WTC11 (cell line): ENCODE measurements around the gene MLF2. TPM values are rescaled to one million over a fixed set of nuclear protein-coding genes. Genes with fewer than 3 reads are reported as not detected.

ENCODE experiments used
- ATAC-seq: fragments of 200-7000 bp; cut with Tn5 transposase; 2 replicates; pipeline ENCODE4 v1.10.0; 2021; ENCODE audit warnings: mild to moderate bottlenecking, moderate library complexity
- CTCF ChIA-PET: fragments of 300-600 bp; sonication (Branson Sonifier 250); formaldehyde crosslinking; loops from one replicate; lab custom pipeline; 2021; ENCODE audit warnings: antibody characterized with exemption; lab: Charles Lee
- POLR2A ChIA-PET: fragments of 350-600 bp; sonication (Branson Sonifier 250); formaldehyde crosslinking; loops from one replicate; lab custom pipeline; 2021; ENCODE audit warnings: antibody characterized with exemption; lab: Charles Lee
- DNase-seq: peaks from one replicate; pipeline ENCODE4 v3.0.0; 2021; ENCODE audit warnings: low spot score
- H3K27ac Mint-ChIP-seq: 2 replicates; pipeline ENCODE4 v1.8.0; 2021; ENCODE audit warnings: mixed read lengths
- H3K27me3 Mint-ChIP-seq: 2 replicates; pipeline ENCODE4 v1.8.0; 2021; ENCODE audit warnings: low read depth, mild to moderate bottlenecking, moderate library complexity, mixed read lengths
- H3K36me3 Mint-ChIP-seq: 2 replicates; pipeline ENCODE4 v1.8.0; 2021; ENCODE audit warnings: mixed read lengths
- H3K4me1 Mint-ChIP-seq: 2 replicates; pipeline ENCODE4 v1.8.0; 2022; ENCODE audit warnings: mixed read lengths
- H3K4me3 Mint-ChIP-seq: 2 replicates; pipeline ENCODE4 v1.8.0; 2021; ENCODE audit warnings: mild to moderate bottlenecking, moderate library complexity, mixed read lengths
- H3K9me3 Mint-ChIP-seq: 2 replicates; pipeline ENCODE4 v1.8.0; 2021; ENCODE audit warnings: mixed read lengths
- ARID4B ChIP-seq: sonication (generic); formaldehyde crosslinking; IDR thresholded peaks from 2 replicates; pipeline ENCODE4 v1.8.0; 2023; ENCODE audit warnings: missing genetic modification reagents, mild to moderate bottlenecking, borderline replicate concordance
- ATF2 ChIP-seq: sonication (generic); formaldehyde crosslinking; IDR thresholded peaks from 2 replicates; pipeline ENCODE4 v1.8.1; 2022; ENCODE audit warnings: low read depth, missing genetic modification reagents, borderline replicate concordance
- CBFB ChIP-seq: sonication (generic); formaldehyde crosslinking; IDR thresholded peaks from 2 replicates; pipeline ENCODE4 v1.8.1; 2022; ENCODE audit warnings: mild to moderate bottlenecking, low read depth, missing genetic modification reagents
- CREM ChIP-seq: sonication (generic); formaldehyde crosslinking; IDR thresholded peaks from 2 replicates; pipeline ENCODE4 v1.8.1; 2022; ENCODE audit warnings: mild to moderate bottlenecking, missing genetic modification reagents, moderate library complexity
- FOXP1 ChIP-seq: sonication (generic); formaldehyde crosslinking; IDR thresholded peaks from 2 replicates; pipeline ENCODE4 v1.8.0; 2022; ENCODE audit warnings: missing genetic modification reagents, mild to moderate bottlenecking, moderate library complexity, borderline replicate concordance
- FOXP4 ChIP-seq: sonication (generic); formaldehyde crosslinking; IDR thresholded peaks from 2 replicates; pipeline ENCODE4 v1.8.0; 2022; ENCODE audit warnings: mild to moderate bottlenecking, missing genetic modification reagents
- GABPB1 ChIP-seq: sonication (generic); formaldehyde crosslinking; IDR thresholded peaks from 2 replicates; pipeline ENCODE4 v1.8.1; 2023; ENCODE audit warnings: mild to moderate bottlenecking, missing genetic modification reagents
- MYBL2 ChIP-seq: sonication (generic); formaldehyde crosslinking; IDR thresholded peaks from 2 replicates; pipeline ENCODE4 v1.8.1; 2023; ENCODE audit warnings: mild to moderate bottlenecking, moderate library complexity, missing genetic modification reagents
- NFYB ChIP-seq: sonication (generic); formaldehyde crosslinking; conservative IDR thresholded peaks from 2 replicates; pipeline ENCODE4 v1.8.0; 2022; ENCODE audit warnings: low read depth, missing genetic modification reagents
- PREB ChIP-seq: sonication (generic); formaldehyde crosslinking; IDR thresholded peaks from 2 replicates; pipeline ENCODE4 v1.8.1; 2022; ENCODE audit warnings: mild to moderate bottlenecking, missing genetic modification reagents, moderate library complexity, borderline replicate concordance
- PRRX2 ChIP-seq: fragments of 250-450 bp; sonication (Bioruptor Pico); IDR thresholded peaks from 2 replicates; pipeline ENCODE4 v1.8.0; 2021; ENCODE audit warnings: mild to moderate bottlenecking
- SMAD4 ChIP-seq: sonication (generic); formaldehyde crosslinking; IDR thresholded peaks from 2 replicates; pipeline ENCODE4 v1.8.0; 2022; ENCODE audit warnings: mild to moderate bottlenecking, missing genetic modification reagents
- SP1 ChIP-seq: sonication (generic); formaldehyde crosslinking; conservative IDR thresholded peaks from 2 replicates; pipeline ENCODE4 v1.8.1; 2022; ENCODE audit warnings: missing genetic modification reagents
- TCF7 ChIP-seq: sonication (generic); formaldehyde crosslinking; IDR thresholded peaks from 2 replicates; pipeline ENCODE4 v1.8.0; 2022; ENCODE audit warnings: mild to moderate bottlenecking, low read depth, missing genetic modification reagents, moderate library complexity
- ZBTB43 ChIP-seq: sonication (generic); formaldehyde crosslinking; IDR thresholded peaks from 2 replicates; pipeline ENCODE4 v1.8.1; 2023; ENCODE audit warnings: mild to moderate bottlenecking, missing genetic modification reagents
- ZNF121 ChIP-seq: sonication (generic); formaldehyde crosslinking; IDR thresholded peaks from 2 replicates; pipeline ENCODE4 v1.8.0; 2023; ENCODE audit warnings: missing genetic modification reagents
- ZNF138 ChIP-seq: sonication (generic); formaldehyde crosslinking; conservative IDR thresholded peaks from 2 replicates; pipeline ENCODE4 v1.8.1; 2022; ENCODE audit warnings: mild to moderate bottlenecking, moderate library complexity, missing genetic modification reagents
- ZNF263 ChIP-seq: sonication (generic); formaldehyde crosslinking; IDR thresholded peaks from 2 replicates; pipeline ENCODE4 v1.8.1; 2022; ENCODE audit warnings: low read depth, mild to moderate bottlenecking, moderate library complexity, missing genetic modification reagents
- ZNF423 ChIP-seq: fragments of 250-450 bp; sonication (Bioruptor Pico); IDR thresholded peaks from 2 replicates; pipeline ENCODE4 v2.1.2; 2022; ENCODE audit warnings: mild to moderate bottlenecking, moderate library complexity
- total RNA-seq: library from RNA; stranded (reverse); gene quantifications from 3 replicates; pipeline ENCODE4 v1.2.3, GENCODE V29; 2021

The MLF2 gene
- total RNA-seq, 1 experiment from 2014 or later, result 236 TPM

GRCh38 chr12:6765634-6766581 is 13.0 kb upstream of the MLF2 start, which contains the start of gene PTMS (continued):
- TF ChIP-seq FOXP4 (peak; percentile 70), ZNF423 (peak; percentile 81)

GRCh38 chr12:6765048-6765633 is 12.2 kb upstream of the MLF2 start:
- Mint-ChIP-seq H3K27me3 (peaks cover 7% of the 10 kb centered on the region), H3K4me3 (peak overlapping the region; percentile 72), H3K36me3 (peaks cover 8% of the 10 kb centered on the region), H3K4me1 (peaks cover 61% of the 10 kb centered on the region), H3K9me3 (no peaks in the 10 kb centered on the region), H3K27ac (peak overlapping the region; percentile 76)
- ChIA-PET CTCF (interaction anchor here (1.0 to 10.5 kb wide), 10 partner anchors 10 to 181 kb away, joined by 3 to 234 read pairs (median 14); partner anchors contain the start of genes GPR162, MLF2, P3H3 and SPSB2), POLR2A (interaction anchor here (0.9 to 5.4 kb wide), 8 partner anchors 11 to 181 kb away, joined by 3 to 84 read pairs (median 8); partner anchors contain the start of genes GPR162, MLF2 and ZNF384)
- ATAC-seq, result no peak
- TF ChIP-seq ATF2 (CRISPR knock-in tag), result no peak
- TF ChIP-seq CREM (CRISPR knock-in tag), result no peak
- TF ChIP-seq TCF7, result no peak
- no peak for TF ChIP-seq ZBTB43 (CRISPR knock-in tag)
- TF ChIP-seq GABPB1 (CRISPR knock-in tag), result no peak
- no peak for TF ChIP-seq SMAD4
- no peak for TF ChIP-seq PRRX2 (CRISPR knock-in tag)
- TF ChIP-seq CBFB (CRISPR knock-in tag), result no peak
- TF ChIP-seq ZNF121, result no peak
- DNase-seq, result no peak

- peaks cover 5% of the 10 kb centered on the region; the same call in 1 of the 2 replicates for H3K36me3 Mint-ChIP-seq
- DNase-seq, result peak; percentile 96
- ATAC-seq, result peak; percentile 56
- peaks cover 7% of the 10 kb centered on the region for H3K27me3 Mint-ChIP-seq
- H3K4me3 Mint-ChIP-seq, result peak overlapping the region; percentile 62
- ChIA-PET POLR2A (interaction anchor here (0.6 to 1.0 kb wide), 3 partner anchors 10 to 61 kb away, joined by 3 to 4 read pairs (median 3); partner anchors contain the start of gene MLF2), CTCF (interaction anchor here (0.5 to 8.0 kb wide), 9 partner anchors 8 to 108 kb away, joined by 3 to 234 read pairs (median 4); partner anchors contain the start of genes LAG3, MLF2, SPSB2 and ZNF384)
- H3K9me3 Mint-ChIP-seq, result no peaks in the 10 kb centered on the region
- peak overlapping the region; percentile 89 for H3K27ac Mint-ChIP-seq
- H3K4me1 Mint-ChIP-seq, result peaks cover 56% of the 10 kb centered on the region
- TF ChIP-seq MYBL2 (CRISPR knock-in tag), result peak; percentile 98; the same call in 1 of the 2 replicates
- no peak for TF ChIP-seq ZNF263 (CRISPR knock-in tag)
- TF ChIP-seq NFYB (CRISPR knock-in tag), result peak; percentile 76
- TF ChIP-seq PREB (CRISPR knock-in tag), result no peak
- no peak for TF ChIP-seq FOXP1
- 0 out of 2 replicates have a peak, but pooled peaks have one; percentile 41 for TF ChIP-seq PRRX2 (CRISPR knock-in tag)
- TF ChIP-seq SP1 (CRISPR knock-in tag), result peak; percentile 65; the same call in 1 of the 2 replicates
- TF ChIP-seq ZNF138 (CRISPR knock-in tag), result no peak
- no peak for TF ChIP-seq ARID4B
These were observed 11.3 kb upstream of the MLF2 start for GRCh38 chr12:6764011-6764828.
